HG03139 (cell line): ENCODE measurements around the gene ASXL3.

Source experiments
- ATAC-seq: cut with Tn5 transposase; IDR thresholded peaks from one replicate; pipeline ENCODE4 v1.9.1; 2021; ENCODE audit not compliant: unreplicated experiment

The ASXL3 gene

DNA sequence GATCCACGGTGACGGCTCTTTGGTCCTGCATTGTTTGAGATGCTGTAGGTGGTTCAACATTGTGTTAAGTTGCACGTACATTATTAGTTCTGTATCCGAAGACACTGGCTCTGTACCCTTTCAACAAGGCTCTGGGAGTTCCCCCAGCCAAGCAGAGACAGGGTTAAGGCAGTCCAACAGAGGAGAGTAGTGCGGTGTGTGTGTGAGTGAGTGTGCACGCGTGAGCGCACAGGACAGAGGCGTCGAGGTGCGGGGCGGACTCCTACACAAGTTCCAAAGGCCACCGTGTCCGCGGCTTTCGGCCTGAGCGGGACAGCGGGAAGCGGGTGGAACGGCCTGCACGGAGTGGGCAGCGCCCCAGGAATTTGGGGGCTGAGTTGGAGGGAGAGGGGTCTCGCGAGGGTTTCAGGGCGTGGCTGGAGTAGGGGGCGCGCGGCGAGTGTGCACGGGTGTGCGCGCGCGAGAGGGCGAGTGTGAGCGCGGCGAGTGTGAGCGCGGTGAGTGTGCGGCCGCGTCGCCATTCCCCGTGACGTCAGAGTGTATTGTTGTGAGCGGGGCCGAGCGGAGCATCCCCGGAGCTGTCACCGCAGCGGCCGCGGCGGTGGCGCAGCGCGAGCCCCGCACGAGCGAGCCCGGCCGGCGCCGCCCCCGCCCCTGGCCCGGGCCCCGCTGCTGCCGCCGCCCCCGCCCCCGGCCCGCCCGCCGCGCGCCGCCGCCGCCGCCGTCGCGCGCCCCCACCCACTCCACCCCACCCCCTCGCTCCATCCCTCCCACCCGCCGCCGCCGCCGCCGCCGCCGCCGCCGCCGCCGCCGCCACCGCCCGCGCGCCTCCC is at the start of gene ASXL3:
TSS of gene ASXL3 (plus strand) at position 535 of the 833 bp plus-strand sequence. CDS start 413 bp downstream, outside the sequence.
- no peak for ATAC-seq

DNA sequence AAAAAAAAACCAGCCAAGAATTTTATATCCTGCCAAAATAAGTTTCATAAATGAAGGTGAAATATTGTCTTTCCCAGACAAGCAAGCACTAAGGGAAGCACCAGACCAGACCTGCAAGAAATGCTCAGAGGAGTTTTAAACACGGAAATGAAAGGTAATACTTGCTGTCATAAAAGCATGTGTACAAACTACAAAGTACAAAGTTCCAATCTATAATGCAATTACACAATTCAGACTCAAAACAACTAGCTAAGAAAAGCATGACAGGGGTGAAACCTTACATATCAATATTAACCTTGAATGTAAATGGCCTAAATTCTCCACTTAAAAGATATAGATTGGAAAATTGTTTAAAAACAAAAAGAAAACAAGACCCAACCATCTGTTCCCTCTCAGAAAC is 45.0 kb upstream of the ASXL3 start:
- ATAC-seq = no peak

DNA sequence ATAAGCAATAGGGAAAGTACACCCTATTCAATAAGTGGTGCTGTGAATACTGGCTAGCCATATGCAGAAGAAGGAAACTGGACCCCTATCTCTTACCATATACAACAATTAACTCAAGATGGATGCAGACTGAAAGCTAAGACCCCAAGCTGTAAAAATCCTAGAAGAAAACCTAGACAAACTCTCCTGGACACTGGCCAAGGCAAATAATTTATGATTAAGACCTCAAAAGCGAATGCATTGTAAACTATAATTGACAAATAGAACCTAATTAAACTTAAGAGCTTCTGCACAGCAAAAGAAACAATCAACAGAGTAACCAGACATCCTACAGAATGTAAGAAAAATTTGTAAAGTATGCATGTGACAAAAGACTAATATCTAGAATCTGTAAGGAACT is 41.1 kb upstream of the ASXL3 start:
- no peak for ATAC-seq

- no peak for ATAC-seq
Observed at GRCh38 chr18:33538418-33539042, 39.5 kb upstream of the ASXL3 start.

- ATAC-seq = no peak
Observed at GRCh38 chr18:33540392-33540791, 37.6 kb upstream of the ASXL3 start.

- peak; percentile 55 for ATAC-seq
Observed at GRCh38 chr18:33541316-33541715, 36.7 kb upstream of the ASXL3 start.

DNA sequence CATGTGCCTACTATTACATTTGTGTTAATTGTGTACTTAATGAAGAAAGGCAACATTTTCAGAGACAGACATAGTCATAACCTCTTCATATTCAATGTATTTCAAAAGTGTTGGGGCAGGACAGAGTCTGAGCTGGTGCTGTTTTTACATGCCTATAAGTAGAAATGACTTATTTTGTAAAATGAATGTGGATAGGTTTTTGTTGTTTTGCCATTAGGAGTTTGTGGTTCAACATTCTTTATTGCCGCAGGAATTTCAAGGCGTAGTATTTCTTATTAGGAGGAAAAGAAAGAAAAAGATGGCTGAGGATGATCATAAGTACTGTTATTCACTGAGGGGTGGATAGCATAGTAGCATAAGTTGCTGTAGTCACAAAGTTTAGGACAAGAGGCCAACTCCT is 21.2 kb upstream of the ASXL3 start:
- ATAC-seq = no peak

DNA sequence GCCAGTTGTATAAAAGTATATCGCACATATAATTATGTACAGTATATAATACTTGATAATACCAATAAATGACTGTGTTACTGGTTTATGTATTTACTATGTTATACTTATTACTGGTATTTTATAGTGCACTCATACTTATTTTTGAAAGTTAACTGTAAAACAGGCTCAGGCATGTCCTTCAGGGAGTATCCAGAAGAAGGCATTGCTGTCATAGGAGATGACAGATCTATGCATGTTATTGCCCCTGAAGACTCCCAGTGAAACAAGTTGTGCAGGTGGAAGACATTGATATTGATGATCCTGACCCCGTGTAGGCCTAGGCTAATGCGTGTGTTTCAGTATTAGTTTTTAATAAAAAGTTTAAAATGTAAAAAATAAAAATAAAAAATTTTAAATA is 20.3 kb upstream of the ASXL3 start:
- ATAC-seq = no peak

GRCh38 chr18:33558529-33558928 is 19.5 kb upstream of the ASXL3 start:
- ATAC-seq = no peak

DNA sequence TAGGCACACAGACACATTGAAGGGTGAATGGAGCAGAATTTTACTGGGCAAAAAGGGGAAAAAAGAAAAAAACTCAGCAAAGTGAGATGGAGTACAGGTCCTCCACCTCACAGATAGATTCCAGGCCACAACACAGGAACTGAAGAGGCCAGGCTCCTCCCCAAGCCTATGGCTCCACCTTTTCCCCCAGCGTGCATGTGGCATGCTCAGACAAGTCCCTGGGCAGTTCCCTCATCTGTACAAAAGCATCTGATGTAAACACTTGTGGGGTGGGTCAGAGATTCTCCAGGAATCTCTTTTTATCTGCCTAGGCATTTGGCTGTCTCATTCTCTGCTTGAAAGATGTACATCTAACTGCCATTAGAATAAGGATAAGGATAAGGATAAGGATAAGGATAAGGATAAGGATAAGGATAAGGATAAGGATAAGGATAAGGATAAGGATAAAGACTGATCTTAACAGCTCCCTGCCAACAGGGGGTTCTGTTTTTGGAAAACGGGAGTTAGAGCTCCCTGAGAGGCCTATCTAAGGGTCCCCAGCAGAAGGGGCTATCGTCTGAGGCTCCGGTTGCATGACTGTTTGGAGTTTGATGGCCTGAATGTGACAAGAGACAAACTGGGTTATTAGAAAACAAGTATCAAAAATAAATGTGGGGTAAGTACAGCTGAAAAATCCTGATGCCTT is 17.2 kb upstream of the ASXL3 start:
- peak; percentile 67 for ATAC-seq

GRCh38 chr18:33562741-33563140 is 15.3 kb upstream of the ASXL3 start:
- no peak for ATAC-seq

GRCh38 chr18:33567705-33568104 is 10.3 kb upstream of the ASXL3 start:
- ATAC-seq = no peak

GRCh38 chr18:33571998-33572787 is 5.8 kb upstream of the ASXL3 start:
- no peak for ATAC-seq

DNA sequence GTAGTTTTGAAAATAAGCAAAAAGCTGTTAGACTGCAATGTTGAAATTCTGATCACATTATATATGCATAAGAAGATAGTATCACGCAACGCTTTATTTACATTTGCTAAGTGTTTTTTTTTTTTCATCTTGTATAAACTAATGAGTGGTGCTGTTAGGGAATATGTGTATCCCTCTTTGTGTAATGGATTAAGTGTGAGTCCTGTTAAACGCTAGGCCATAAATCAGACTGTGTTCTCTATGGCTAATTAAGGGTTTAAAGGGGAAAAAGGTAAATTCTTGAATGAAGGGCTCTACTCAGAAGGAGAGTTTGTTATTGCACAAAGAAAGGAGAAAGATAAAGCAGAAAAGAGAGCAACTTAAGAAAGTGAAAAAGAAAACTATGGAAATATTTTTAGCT is 4.8 kb upstream of the ASXL3 start:
- ATAC-seq = no peak

- no peak for ATAC-seq
Observed at GRCh38 chr18:33575451-33575850, 2.6 kb upstream of the ASXL3 start.

- ATAC-seq = no peak
Observed at GRCh38 chr18:33576999-33577646, 896 bp upstream of the ASXL3 start.

GRCh38 chr18:33578518-33579348 is 714 bp downstream of the ASXL3 start:
- ATAC-seq = no peak

GRCh38 chr18:33579349-33580215 is 1.6 kb downstream of the ASXL3 start:
- no peak for ATAC-seq

- no peak for ATAC-seq
Observed at GRCh38 chr18:33580546-33580945, 2.5 kb downstream of the ASXL3 start.
